ENCODE measurements around the gene SLBP. TPM values are rescaled to one million over a fixed set of nuclear protein-coding genes. Genes with fewer than 3 reads are reported as not detected.

The SLBP gene
- total RNA-seq, 2 donors from 2014 or later, result 52.1 to 60.7 TPM

GRCh38 chr4:1753294-1753696, 41.2 kb upstream of the SLBP start:
- Mint-ChIP-seq H3K4me1 (peaks cover 4% of the 10 kb centered on the region), H3K27ac (no peak overlapping the region), H3K4me3 (no peak overlapping the region), H3K36me3 (ENCODE audit: low read depth) (no peaks in the 10 kb centered on the region), H3K9me3 (no peaks in the 10 kb centered on the region), H3K27me3 (ENCODE audit: insufficient read depth) (no peaks in the 10 kb centered on the region)
- Histone ChIP-seq H3K9me3 (ENCODE audit: control insufficient read depth, low read length) (no peaks in the 10 kb centered on the region), H3K27ac (ENCODE audit: low read depth, low read length) (no peak overlapping the region), H3K9ac (ENCODE audit: extremely low read depth, low read length, poor library complexity, severe bottlenecking) (no peak overlapping the region), H3K4me3 (ENCODE audit: low read length) (no peak overlapping the region), H3K36me3 (ENCODE audit: control insufficient read depth, insufficient read depth, low read length) (no peaks in the 10 kb centered on the region), H3K27me3 (ENCODE audit: control insufficient read depth, insufficient read depth, low read length, poor library complexity, severe bottlenecking) (no peaks in the 10 kb centered on the region), H3K4me1 (ENCODE audit: control insufficient read depth, insufficient read depth, low read length) (no peaks in the 10 kb centered on the region)
- no peak for TF ChIP-seq CTCF (conservative IDR thresholded peaks at IDR 0.05)
- DNase-seq, result no peak
- WGBS, 2 experiments (ENCODE audit: insufficient coverage in 1 of 2, insufficient read length in 1 of 2), result 82 to 86% methylated on average over 7 to 10 of the region's 10 CpGs

- Mint-ChIP-seq H3K27me3 (ENCODE audit: insufficient read depth) (no peaks in the 10 kb centered on the region), H3K36me3 (ENCODE audit: low read depth) (no peaks in the 10 kb centered on the region), H3K4me1 (no peaks in the 10 kb centered on the region), H3K27ac (no peak overlapping the region), H3K9me3 (no peaks in the 10 kb centered on the region), H3K4me3 (no peak overlapping the region)
- Histone ChIP-seq H3K9me3 (ENCODE audit: control insufficient read depth, low read length) (no peaks in the 10 kb centered on the region), H3K36me3 (ENCODE audit: control insufficient read depth, insufficient read depth, low read length) (no peaks in the 10 kb centered on the region), H3K27me3 (ENCODE audit: control insufficient read depth, insufficient read depth, low read length, poor library complexity, severe bottlenecking) (no peaks in the 10 kb centered on the region), H3K4me3 (ENCODE audit: low read length) (no peak overlapping the region), H3K4me1 (ENCODE audit: control insufficient read depth, insufficient read depth, low read length) (no peaks in the 10 kb centered on the region), H3K9ac (ENCODE audit: extremely low read depth, low read length, poor library complexity, severe bottlenecking) (no peak overlapping the region), H3K27ac (ENCODE audit: low read depth, low read length) (no peak overlapping the region)
- WGBS, 2 experiments (ENCODE audit: insufficient coverage in 1 of 2, insufficient read length in 1 of 2), result 85 to 90% methylated on average over 13 to 35 of the region's 35 CpGs
- DNase-seq, result peak; percentile 78
- TF ChIP-seq CTCF (conservative IDR thresholded peaks at IDR 0.05), result no peak
Measured at GRCh38 chr4:1752284-1753041, 40.3 kb upstream of the SLBP start.

GRCh38 chr4:1751919-1752283, 39.8 kb upstream of the SLBP start:
- no peaks in the 10 kb centered on the region for H3K9me3 ChIP-seq (ENCODE audit: control insufficient read depth, low read length)
- TF ChIP-seq CTCF (conservative IDR thresholded peaks at IDR 0.05), result no peak
- Mint-ChIP-seq H3K9me3 (no peaks in the 10 kb centered on the region), H3K4me1 (no peaks in the 10 kb centered on the region), H3K4me3 (no peak overlapping the region), H3K27me3 (ENCODE audit: insufficient read depth) (no peaks in the 10 kb centered on the region), H3K36me3 (ENCODE audit: low read depth) (no peaks in the 10 kb centered on the region), H3K27ac (no peak overlapping the region)
- H3K27me3 ChIP-seq (ENCODE audit: control insufficient read depth, insufficient read depth, low read length, poor library complexity, severe bottlenecking), result no peaks in the 10 kb centered on the region
- DNase-seq, result no peak
- no peaks in the 10 kb centered on the region for H3K4me1 ChIP-seq (ENCODE audit: control insufficient read depth, insufficient read depth, low read length)
- no peak overlapping the region for H3K9ac ChIP-seq (ENCODE audit: extremely low read depth, low read length, poor library complexity, severe bottlenecking)
- 85 to 92% methylated on average over 4 to 8 of the region's 8 CpGs for WGBS, 2 experiments (ENCODE audit: insufficient coverage in 1 of 2, insufficient read length in 1 of 2)
- H3K27ac ChIP-seq (ENCODE audit: low read depth, low read length), result no peak overlapping the region
- no peaks in the 10 kb centered on the region for H3K36me3 ChIP-seq (ENCODE audit: control insufficient read depth, insufficient read depth, low read length)
- no peak overlapping the region for H3K4me3 ChIP-seq (ENCODE audit: low read length)
